Keratinocyte (primary cell): ENCODE data around the gene TTC39C. TPM values are rescaled to one million over a fixed set of nuclear protein-coding genes. Genes with fewer than 3 reads are reported as not detected.

Experiments
- DNase-seq: peaks from one replicate; pipeline ENCODE4 v3.0.0-alpha.2; 2011; ENCODE audit warnings: low read depth, missing footprints, low spot score
- FAIRE-seq: peaks from 2 replicates; lab custom pipeline; 2011; peaks lifted over from hg19 to GRCh38; lab: Jason Lieb, UNC
- H2AFZ ChIP-seq: 2 replicates; pipeline ENCODE4 v1.6.0; 2012; ENCODE audit warnings: low read length, control low read depth, inconsistent platforms; ENCODE audit not compliant: control insufficient read depth
- H3K27ac ChIP-seq: 2 replicates; pipeline ENCODE4 v1.5.1; 2011; ENCODE audit warnings: low read length; ENCODE audit not compliant: control insufficient read depth, insufficient read depth
- H3K27me3 ChIP-seq: 3 replicates; pipeline ENCODE4 v1.6.0; 2011; ENCODE audit warnings: low read length; ENCODE audit not compliant: control insufficient read depth, insufficient read depth; ENCODE audit errors: extremely low read depth
- H3K36me3 ChIP-seq, 2 experiments: 2 replicates in 1 of 2; 3 replicates in 1 of 2; pipeline ENCODE4 v1.5.1; 2011; ENCODE audit warnings: low read length in 2 of 2, mild to moderate bottlenecking in 1 of 2; ENCODE audit not compliant: control insufficient read depth in 2 of 2, insufficient read depth in 2 of 2; ENCODE audit errors: extremely low read depth in 1 of 2
- H3K4me1 ChIP-seq: 3 replicates; pipeline ENCODE4 v1.5.1; 2011; ENCODE audit warnings: low read length; ENCODE audit not compliant: control insufficient read depth, insufficient read depth; ENCODE audit errors: extremely low read depth
- H3K4me2 ChIP-seq: 3 replicates; pipeline ENCODE4 v1.6.0; 2011; ENCODE audit warnings: low read depth, low read length; ENCODE audit not compliant: control insufficient read depth, insufficient read depth; ENCODE audit errors: extremely low read depth
- H3K4me3 ChIP-seq, 3 experiments: fragments of 200-600 bp in 1 of 3; sonication (generic) in 1 of 3; 2 replicates in 2 of 3; 3 replicates in 1 of 3; pipeline ENCODE4 v1.5.1; 2011 to 2016; ENCODE audit warnings: low read length in 3 of 3, mild to moderate bottlenecking in 3 of 3, control low read depth in 2 of 3, inconsistent platforms in 1 of 3, low read depth in 1 of 3, mixed read lengths in 1 of 3, mixed run types in 1 of 3, moderate library complexity in 1 of 3; ENCODE audit not compliant: control insufficient read depth in 2 of 3, insufficient read depth in 2 of 3; ENCODE audit errors: extremely low read depth in 1 of 3
- H3K79me2 ChIP-seq: 2 replicates; pipeline ENCODE4 v1.6.0; 2012; ENCODE audit warnings: low read length; ENCODE audit not compliant: control insufficient read depth, insufficient read depth
- H3K9ac ChIP-seq: 3 replicates; pipeline ENCODE4 v1.6.0; 2011; ENCODE audit warnings: low read length; ENCODE audit not compliant: control insufficient read depth, insufficient read depth; ENCODE audit errors: extremely low read depth
- H3K9me1 ChIP-seq: 3 replicates; pipeline ENCODE4 v1.6.0; 2011; ENCODE audit warnings: low read length; ENCODE audit not compliant: control insufficient read depth, insufficient read depth; ENCODE audit errors: extremely low read depth
- H3K9me3 ChIP-seq: 2 replicates; pipeline ENCODE4 v1.5.1; 2012; ENCODE audit warnings: low read depth, low read length; ENCODE audit not compliant: control insufficient read depth
- H4K20me1 ChIP-seq: 3 replicates; pipeline ENCODE4 v1.6.0; 2011; ENCODE audit warnings: low read length; ENCODE audit not compliant: control insufficient read depth, insufficient read depth; ENCODE audit errors: extremely low read depth
- CTCF ChIP-seq, 3 experiments: IDR thresholded peaks in 1 of 3; conservative IDR thresholded peaks in 1 of 3; optimal IDR thresholded peaks in 1 of 3; 2 replicates in 2 of 3; 3 replicates in 1 of 3; pipeline versions ENCODE3 to v1.5.1; 2011; ENCODE audit warnings: low read length in 3 of 3, mild to moderate bottlenecking in 3 of 3, moderate library complexity in 2 of 3, control low read depth in 1 of 3, inconsistent platforms in 1 of 3; ENCODE audit not compliant: insufficient read depth in 2 of 3; ENCODE audit errors: extremely low read depth in 1 of 3
- EZH2 ChIP-seq: IDR thresholded peaks from one replicate; pipeline ENCODE4 v1.6.1; 2012; ENCODE audit warnings: inconsistent platforms, mild to moderate bottlenecking, low read length, moderate library complexity
- dilution Hi-C: fragments of 300-500 bp; cut with MboI; formaldehyde crosslinking; loops from one replicate; pipeline ENCODE4 v1.7.0; 2020; ENCODE audit warnings: low sequenced_read_pairs; ENCODE audit not compliant: extremely low pct_ligation_motif_present
- polyA plus RNA-seq, 5 experiments: library from polyadenylated mRNA; depleted of rRNA in 3 of 5; stranded (reverse) in 3 of 5; stranded (forward) in 1 of 5; unstranded in 1 of 5; fragments of >200 nt; gene quantifications; 1 replicate in 1 of 5; 2 replicates in 3 of 5; 3 replicates in 1 of 5; pipeline versions ENCODE4 v1.2.1 to v1.2.3, GENCODE V29; 2011 to 2012; ENCODE audit warnings: missing spikeins in 2 of 5, low read depth in 1 of 5, low replicate concordance in 1 of 5
- small RNA-seq, 3 experiments: library from RNA; depleted of rRNA; stranded (forward); fragments of <200 nt; gene quantifications; one replicate each; pipeline ENCODE3, GENCODE V24; 2012; ENCODE audit warnings: low read depth in 3 of 3, low replicate concordance in 1 of 3; ENCODE audit not compliant: insufficient read length in 3 of 3

Gene TTC39C
- polyA plus RNA-seq, 1 donor (not counting 4 experiments of a cell fraction or from before 2014, with no cell fraction given), result 26.8 TPM

- no peak for FAIRE-seq
- Histone ChIP-seq H3K4me3 (no peak overlapping the region), H3K4me1 (peaks cover 17% of the 10 kb centered on the region), H3K36me3 (peaks cover 2 to 3% of the 10 kb centered on the region in 2 experiments), H3K9me3 (no peaks in the 10 kb centered on the region), H3K27ac (no peak overlapping the region), H3K9ac (no peak overlapping the region), H3K79me2 (no peaks in the 10 kb centered on the region), H3K9me1 (no peaks in the 10 kb centered on the region), H4K20me1 (no peaks in the 10 kb centered on the region), H3K4me2 (no peak overlapping the region), H3K27me3 (no peaks in the 10 kb centered on the region), H2AFZ (no peak overlapping the region)
- no peak for DNase-seq
- dilution Hi-C loops, result no loop called here
- no peak for TF ChIP-seq CTCF (optimal IDR thresholded peaks at IDR 0.05 in 1 of 3, IDR thresholded peaks at IDR 0.05 in 1 of 3, conservative IDR thresholded peaks at IDR 0.05 in 1 of 3; ENCODE audit: extremely low read depth in 1 of 3, insufficient read depth in 2 of 3, low read length in 3 of 3)
- TF ChIP-seq EZH2, result no peak
Measured at GRCh38 chr18:24180048-24180447, 165.5 kb downstream of the TTC39C start.

GRCh38 chr18:24181806-24182205 lies 167.3 kb downstream of the TTC39C start:
- peak overlapping the region in 1 of 3 experiments; percentile 24 for H3K4me3 ChIP-seq
- H3K79me2 ChIP-seq, result no peaks in the 10 kb centered on the region
- H3K36me3 ChIP-seq, result peaks cover 2 to 3% of the 10 kb centered on the region in 2 experiments
- dilution Hi-C loops, result no loop called here
- H3K27ac ChIP-seq, result peak overlapping the region; percentile 61
- DNase-seq, result no peak
- H3K9me1 ChIP-seq, result no peaks in the 10 kb centered on the region
- H4K20me1 ChIP-seq, result no peaks in the 10 kb centered on the region
- no peaks in the 10 kb centered on the region for H3K27me3 ChIP-seq
- TF ChIP-seq CTCF (optimal IDR thresholded peaks at IDR 0.05 in 1 of 3, IDR thresholded peaks at IDR 0.05 in 1 of 3, conservative IDR thresholded peaks at IDR 0.05 in 1 of 3; ENCODE audit: extremely low read depth in 1 of 3, insufficient read depth in 2 of 3, low read length in 3 of 3) (no peak), EZH2 (no peak)
- peak overlapping the region; percentile 35 for H3K4me2 ChIP-seq
- FAIRE-seq, result peak; percentile 69
- peaks cover 17% of the 10 kb centered on the region for H3K4me1 ChIP-seq
- no peaks in the 10 kb centered on the region for H3K9me3 ChIP-seq
- peak overlapping the region; percentile 34 for H3K9ac ChIP-seq
- H2AFZ ChIP-seq, result peak overlapping the region; percentile 6

Small RNA genes within 50 kb of the gene (small RNA-seq; reads per million reads assigned to genes)
- 0 reads per million in 3 experiments for gene RF00017
- 0 to 0.33 (median 0) reads per million in 3 experiments for gene RNA5SP452
- gene RNU5A-6P, result 0 reads per million in 3 experiments

Other genes starting within 250 kb of the TTC39C start
- 6.9 to 7.7 TPM (median 7.4 TPM) in 3 replicates for gene CABYR, start 124.3 kb downstream of the TTC39C start, polyA plus RNA-seq